ENCODE measurements around the gene CASZ1.

DNA sequence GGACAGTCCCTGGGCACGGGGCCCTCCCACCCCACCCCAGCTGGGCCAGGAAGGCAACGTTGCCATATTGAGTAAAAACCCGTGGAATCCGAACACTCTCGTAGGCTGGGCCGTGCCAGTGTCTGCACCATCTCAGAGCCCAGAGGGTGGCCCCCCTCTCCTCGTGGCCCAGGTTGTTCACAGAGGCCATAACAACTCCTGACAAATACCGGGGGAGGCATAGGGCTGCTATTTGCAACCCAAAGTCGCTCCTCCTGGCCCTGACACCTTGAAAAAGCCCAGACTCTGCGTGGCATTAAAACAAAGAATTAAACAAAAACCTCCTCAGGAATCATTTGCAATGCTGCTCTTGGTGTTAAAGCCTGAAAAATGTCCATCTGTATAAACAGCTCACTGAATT lies 141.4 kb downstream of the CASZ1 start:
- no peak for TF ChIP-seq POLR2AphosphoS5 (IDR thresholded peaks at IDR 0.05; ENCODE audit: low read depth, low read length)
- TF ChIP-seq POLR2A (IDR thresholded peaks at IDR 0.05; ENCODE audit: low read depth, low read length): no peak
